Heart left ventricle (tissue), 13 donors: Measurements from ENCODE around the gene RBMS2.

Source experiments
- POLR2A ChIP-seq, 2 donors: fragments of 450-650 bp; IDR thresholded peaks; one replicate each; pipeline ENCODE4 v1.6.1; 2017; ENCODE audit warnings: antibody characterized with exemption in 2 of 2, mild to moderate bottlenecking in 2 of 2, moderate library complexity in 2 of 2
- TF ChIP-seq, protein P1 (sequence below), 12 donors: fragments of 200-600 bp; sonication (generic) in 4 of 12; IDR thresholded peaks; one replicate each; pipeline versions ENCODE4 v1.5.0 to v1.8.0; 2018 to 2022; ENCODE audit warnings: antibody characterized with exemption in 12 of 12, mild to moderate bottlenecking in 5 of 12
- donor health status: ischemic (EF 13 %, LVEDD 7.1; RV severe dilation, severe dysfunction).
- donor health status: DM: no; HTN: yes; CAD: no.
- donor health status: DM: no; HTN: no; CAD: no.
- donor health status: ischemic (EF 25% LVEDD 6.9; RV normal size, moderate dysfunction).
- donor health status: ischemic (EF 25% LVEDD 5.7; RV mildly dilated, moderate dysfunction).
- donor health status: ischemic (EF 35%, LVEDD 5.7; RV mildly dilated, moderate dysfunction).
- donor health status: nonischemic (EF 11% LVEDD 7.7; RV severe dilation, severe dysfunction).
- donor health status: DM: yes; HTN: yes; CAD: no.
- donor health status: PGD.
- donor health status: ischemic (EF 29% LVEDD 5.4; RV normal size, mild dysfunction).
- donor health status: nonischemic (EF 23%, LVEDD 6.1; RV moderate dilation, normal function).

DNA sequence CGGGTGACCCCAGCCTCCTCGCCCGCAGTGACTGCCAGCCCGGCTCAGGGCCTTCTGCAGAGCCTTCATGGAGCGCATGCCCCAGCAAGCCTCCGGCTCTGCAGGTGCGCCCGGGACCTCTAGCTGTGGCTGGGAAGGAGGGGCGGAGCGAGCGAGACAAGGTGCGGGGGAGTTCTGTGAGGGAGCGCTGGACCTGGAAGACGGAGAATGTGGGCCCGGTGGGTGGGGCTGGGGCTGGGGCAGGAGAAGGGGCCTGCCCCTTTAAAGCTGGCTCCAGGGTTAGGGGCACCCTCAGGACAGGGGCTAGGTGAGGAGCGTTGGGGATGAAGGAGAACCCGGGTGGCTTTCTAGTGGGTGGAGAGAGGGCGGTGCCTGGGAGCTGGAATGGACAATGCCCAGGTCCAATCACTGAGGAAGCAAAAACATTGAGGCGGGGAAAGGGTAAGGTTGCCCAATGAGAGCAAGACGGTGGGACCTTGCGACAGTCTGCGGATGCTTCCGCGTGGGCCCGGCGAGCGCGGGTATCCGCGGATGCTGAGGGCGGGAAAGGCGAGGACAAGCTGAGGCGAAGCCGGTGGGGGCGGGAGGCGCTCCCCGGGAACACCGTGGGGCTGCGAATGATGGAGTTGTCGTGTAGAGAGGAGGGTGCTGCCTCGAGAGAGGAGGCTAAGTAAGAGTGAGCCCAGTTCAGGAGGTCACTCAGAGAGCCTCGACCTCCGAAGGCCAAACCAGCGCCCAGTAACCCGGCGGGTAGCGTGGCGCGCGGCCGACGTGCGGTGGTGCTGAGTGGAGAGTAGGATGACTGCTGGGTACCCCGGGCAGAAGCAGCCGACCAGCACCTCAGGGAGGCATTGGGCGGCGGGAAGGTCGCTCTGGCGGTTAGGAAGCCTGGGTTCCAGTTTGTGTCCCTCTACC is 33.3 kb upstream of the RBMS2 start, which contains the start of gene GLS2:
- TF ChIP-seq, protein P1, sequence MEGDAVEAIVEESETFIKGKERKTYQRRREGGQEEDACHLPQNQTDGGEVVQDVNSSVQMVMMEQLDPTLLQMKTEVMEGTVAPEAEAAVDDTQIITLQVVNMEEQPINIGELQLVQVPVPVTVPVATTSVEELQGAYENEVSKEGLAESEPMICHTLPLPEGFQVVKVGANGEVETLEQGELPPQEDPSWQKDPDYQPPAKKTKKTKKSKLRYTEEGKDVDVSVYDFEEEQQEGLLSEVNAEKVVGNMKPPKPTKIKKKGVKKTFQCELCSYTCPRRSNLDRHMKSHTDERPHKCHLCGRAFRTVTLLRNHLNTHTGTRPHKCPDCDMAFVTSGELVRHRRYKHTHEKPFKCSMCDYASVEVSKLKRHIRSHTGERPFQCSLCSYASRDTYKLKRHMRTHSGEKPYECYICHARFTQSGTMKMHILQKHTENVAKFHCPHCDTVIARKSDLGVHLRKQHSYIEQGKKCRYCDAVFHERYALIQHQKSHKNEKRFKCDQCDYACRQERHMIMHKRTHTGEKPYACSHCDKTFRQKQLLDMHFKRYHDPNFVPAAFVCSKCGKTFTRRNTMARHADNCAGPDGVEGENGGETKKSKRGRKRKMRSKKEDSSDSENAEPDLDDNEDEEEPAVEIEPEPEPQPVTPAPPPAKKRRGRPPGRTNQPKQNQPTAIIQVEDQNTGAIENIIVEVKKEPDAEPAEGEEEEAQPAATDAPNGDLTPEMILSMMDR (IDR thresholded peaks at IDR 0.05): no peak
- no peak for TF ChIP-seq POLR2A (IDR thresholded peaks at IDR 0.05)
